Measurements from ENCODE around the gene NCOA5. TPM values are rescaled to one million over a fixed set of nuclear protein-coding genes. Genes with fewer than 3 reads are reported as not detected.

NCOA5 gene
- total and polyA plus RNA-seq, 10 donors, result 14.3 to 33.2 (median 27.7) TPM

DNA sequence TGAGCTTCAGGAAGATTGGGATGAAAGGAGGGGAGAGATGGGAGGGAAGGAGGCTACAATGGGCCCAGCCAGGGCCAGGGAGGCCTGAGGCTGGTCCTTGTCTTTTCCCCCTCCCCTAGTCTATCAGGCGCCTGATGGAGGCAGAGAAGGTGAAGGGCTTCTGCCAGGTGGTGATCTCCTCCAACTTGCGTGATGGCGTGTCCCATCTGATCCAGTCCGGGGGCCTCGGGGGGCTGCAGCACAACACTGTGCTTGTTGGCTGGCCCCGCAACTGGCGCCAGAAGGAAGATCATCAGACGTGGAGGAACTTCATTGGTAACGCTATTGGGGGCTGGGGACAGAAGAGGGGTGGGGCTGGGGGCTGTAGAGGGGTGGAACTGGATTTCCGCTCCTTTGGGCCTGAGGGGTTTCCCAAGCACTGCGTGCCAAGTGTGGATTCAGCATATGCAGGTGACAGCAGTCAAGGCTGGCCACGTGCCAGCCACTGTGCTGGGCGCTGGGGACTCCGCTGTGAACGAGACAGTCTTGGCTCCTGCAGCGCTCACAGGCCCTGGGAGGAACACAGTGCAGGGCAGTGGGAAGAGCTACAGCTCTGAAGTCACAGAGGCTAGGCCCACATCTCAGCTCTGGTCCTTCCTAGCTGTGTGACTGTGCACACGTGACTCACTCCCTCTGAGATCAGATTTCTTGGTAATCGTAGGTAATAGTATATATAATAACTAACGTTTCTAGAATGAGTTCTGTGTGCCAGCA, 38.0 kb downstream of the NCOA5 start:
- intact Hi-C loops (cut with DNase I; ENCODE audit: low total_unique reads), result no loop called here
- DNase-seq, result no peak
- 64 to 74% (median 72%) methylated on average over 10 to 19 of the region's 19 CpGs for WGBS, 5 donors
- Histone ChIP-seq H3K36me3 (no peaks in the 10 kb centered on the region), H3K27ac (no peak overlapping the region), H3K4me3 (no peak overlapping the region), H3K27me3 (replicated peaks in 1 of 7) (peaks cover 0 to 42% (median 2%) of the 10 kb centered on the region in 7 donors), H3K4me1 (peaks cover 0 to under 1% (median 0%) of the 10 kb centered on the region in 6 donors), H3K9me3 (no peaks in the 10 kb centered on the region)
- TF ChIP-seq, protein P1, sequence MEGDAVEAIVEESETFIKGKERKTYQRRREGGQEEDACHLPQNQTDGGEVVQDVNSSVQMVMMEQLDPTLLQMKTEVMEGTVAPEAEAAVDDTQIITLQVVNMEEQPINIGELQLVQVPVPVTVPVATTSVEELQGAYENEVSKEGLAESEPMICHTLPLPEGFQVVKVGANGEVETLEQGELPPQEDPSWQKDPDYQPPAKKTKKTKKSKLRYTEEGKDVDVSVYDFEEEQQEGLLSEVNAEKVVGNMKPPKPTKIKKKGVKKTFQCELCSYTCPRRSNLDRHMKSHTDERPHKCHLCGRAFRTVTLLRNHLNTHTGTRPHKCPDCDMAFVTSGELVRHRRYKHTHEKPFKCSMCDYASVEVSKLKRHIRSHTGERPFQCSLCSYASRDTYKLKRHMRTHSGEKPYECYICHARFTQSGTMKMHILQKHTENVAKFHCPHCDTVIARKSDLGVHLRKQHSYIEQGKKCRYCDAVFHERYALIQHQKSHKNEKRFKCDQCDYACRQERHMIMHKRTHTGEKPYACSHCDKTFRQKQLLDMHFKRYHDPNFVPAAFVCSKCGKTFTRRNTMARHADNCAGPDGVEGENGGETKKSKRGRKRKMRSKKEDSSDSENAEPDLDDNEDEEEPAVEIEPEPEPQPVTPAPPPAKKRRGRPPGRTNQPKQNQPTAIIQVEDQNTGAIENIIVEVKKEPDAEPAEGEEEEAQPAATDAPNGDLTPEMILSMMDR (IDR thresholded peaks at IDR 0.05 in 8 of 11, conservative IDR thresholded peaks at IDR 0.05 in 3 of 11), result no peak
- TF ChIP-seq POLR2A (IDR thresholded peaks at IDR 0.05) (no peak), POLR2AphosphoS5 (IDR thresholded peaks at IDR 0.05) (no peak)

DNA sequence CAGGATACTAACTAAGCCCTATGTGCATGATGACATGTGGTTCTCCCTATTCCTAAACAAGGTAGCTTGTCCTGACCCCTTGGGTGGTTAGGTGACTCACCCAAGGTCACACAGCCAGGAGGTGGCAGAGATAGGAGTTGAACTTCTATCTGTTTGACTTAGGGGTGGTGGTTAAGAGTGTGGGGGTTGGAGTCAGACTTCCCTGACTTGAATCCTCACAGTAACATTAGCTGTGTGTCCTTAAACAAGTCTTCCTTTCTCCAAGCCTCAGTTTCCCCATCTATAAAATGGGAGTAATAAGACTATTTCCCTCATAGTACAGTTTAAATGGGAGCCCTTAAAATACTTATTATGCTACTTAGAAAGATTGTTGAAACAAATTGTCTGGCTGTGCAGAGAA, 38.9 kb downstream of the NCOA5 start:
- no peak for DNase-seq
- no peaks in the 10 kb centered on the region for H3K9me3 ChIP-seq
- H3K27ac ChIP-seq, result no peak overlapping the region
- TF ChIP-seq POLR2AphosphoS5 (IDR thresholded peaks at IDR 0.05) (no peak), POLR2A (IDR thresholded peaks at IDR 0.05) (no peak)
- TF ChIP-seq, protein P1 (IDR thresholded peaks at IDR 0.05 in 8 of 11, conservative IDR thresholded peaks at IDR 0.05 in 3 of 11), result no peak
- no peaks in the 10 kb centered on the region for H3K4me1 ChIP-seq
- intact Hi-C loops (cut with DNase I; ENCODE audit: low total_unique reads), result no loop called here
- H3K27me3 ChIP-seq (replicated peaks in 1 of 7), result peaks cover 0 to 41% (median 0%) of the 10 kb centered on the region in 7 donors
- H3K36me3 ChIP-seq, result no peaks in the 10 kb centered on the region
- no peak overlapping the region for H3K4me3 ChIP-seq

DNA sequence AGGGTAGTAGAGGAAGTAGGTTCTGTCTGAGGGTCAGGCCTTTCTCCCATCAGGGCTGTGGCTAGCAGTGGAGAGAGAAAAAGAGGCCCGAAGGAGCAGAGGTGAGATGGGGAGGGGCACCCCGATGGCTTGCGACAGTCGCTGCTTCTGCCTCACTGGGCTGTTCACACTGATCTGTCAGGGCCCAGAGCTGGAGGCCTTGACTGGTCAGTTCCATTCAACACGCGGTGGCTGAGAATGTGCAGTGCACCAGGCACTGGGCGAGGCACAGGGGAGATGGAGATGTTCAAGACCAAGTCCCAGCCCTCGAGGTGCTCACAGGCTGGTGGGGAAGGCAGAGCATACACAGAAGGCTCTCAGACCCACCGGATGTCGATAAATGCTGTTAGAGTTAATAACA, 39.3 kb downstream of the NCOA5 start:
- no peak for DNase-seq
- intact Hi-C loops (cut with DNase I; ENCODE audit: low total_unique reads), result no loop called here
- WGBS, 5 donors, result 65 to 72% (median 67%) methylated on average over 10 of the region's 10 CpGs
- Histone ChIP-seq H3K4me3 (no peak overlapping the region), H3K4me1 (no peaks in the 10 kb centered on the region), H3K27ac (no peak overlapping the region), H3K27me3 (replicated peaks in 1 of 7) (peaks cover 0 to 42% (median 0%) of the 10 kb centered on the region in 7 donors), H3K9me3 (no peaks in the 10 kb centered on the region), H3K36me3 (no peaks in the 10 kb centered on the region)
- TF ChIP-seq POLR2AphosphoS5 (IDR thresholded peaks at IDR 0.05) (no peak), POLR2A (IDR thresholded peaks at IDR 0.05) (no peak)
- TF ChIP-seq, protein P1 (IDR thresholded peaks at IDR 0.05 in 8 of 11, conservative IDR thresholded peaks at IDR 0.05 in 3 of 11), result no peak

DNA sequence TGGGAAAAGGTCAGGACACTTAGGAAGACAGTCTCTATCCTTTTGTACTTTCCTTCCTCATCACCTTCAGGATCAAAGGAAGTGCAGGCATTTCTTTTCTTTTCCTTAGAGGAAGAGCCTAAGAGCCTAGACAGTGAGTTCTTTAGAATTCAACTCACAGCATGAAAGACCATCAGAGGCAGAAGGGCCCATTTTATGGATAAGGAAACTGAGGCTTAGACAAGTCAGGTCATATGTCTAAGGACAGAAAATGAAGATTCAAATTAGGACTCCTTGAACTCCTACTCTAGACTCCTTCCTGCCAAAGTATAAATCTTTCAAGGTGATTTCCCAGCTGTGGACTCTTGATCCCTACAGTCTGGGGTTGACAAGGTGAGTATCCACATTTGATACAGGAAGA, 39.9 kb downstream of the NCOA5 start:
- Histone ChIP-seq H3K4me3 (no peak overlapping the region), H3K27ac (no peak overlapping the region), H3K27me3 (replicated peaks in 1 of 7) (peaks cover 0 to 43% (median 0%) of the 10 kb centered on the region in 7 donors), H3K36me3 (no peaks in the 10 kb centered on the region), H3K9me3 (no peaks in the 10 kb centered on the region), H3K4me1 (no peaks in the 10 kb centered on the region)
- DNase-seq, result no peak
- TF ChIP-seq POLR2A (IDR thresholded peaks at IDR 0.05) (no peak), POLR2AphosphoS5 (IDR thresholded peaks at IDR 0.05) (no peak)
- TF ChIP-seq, protein P1 (IDR thresholded peaks at IDR 0.05 in 8 of 11, conservative IDR thresholded peaks at IDR 0.05 in 3 of 11), result no peak
- intact Hi-C loops (cut with DNase I; ENCODE audit: low total_unique reads), result no loop called here
